Hepatocyte (in vitro differentiated cells): ENCODE data around the gene DSCAML1. TPM values are rescaled to one million over a fixed set of nuclear protein-coding genes. Genes with fewer than 3 reads are reported as not detected.

Source experiments
- DNase-seq: peaks from one replicate; pipeline ENCODE4 v3.0.0-alpha.2; 2016; ENCODE audit warnings: low spot score
- H2AFZ ChIP-seq: fragments of 200-600 bp; sonication (generic); 2 replicates; pipeline ENCODE4 v1.6.0; 2016; ENCODE audit warnings: antibody characterized with exemption, mild to moderate bottlenecking
- H3K27ac ChIP-seq: fragments of 200-600 bp; sonication (generic); 2 replicates; pipeline ENCODE4 v1.5.1; 2016; ENCODE audit warnings: mild to moderate bottlenecking
- H3K27me3 ChIP-seq: fragments of 200-600 bp; sonication (generic); 2 replicates; pipeline ENCODE4 v1.6.1; 2016
- H3K36me3 ChIP-seq: fragments of 200-600 bp; sonication (generic); replicated peaks from 2 replicates; pipeline ENCODE4 v1.5.1; 2016; ENCODE audit warnings: low read depth; ENCODE audit not compliant: insufficient read depth
- H3K4me1 ChIP-seq: fragments of 200-600 bp; sonication (generic); 2 replicates; pipeline ENCODE4 v1.5.1; 2016; ENCODE audit warnings: mild to moderate bottlenecking, moderate library complexity; ENCODE audit not compliant: insufficient read depth
- H3K4me2 ChIP-seq: fragments of 200-600 bp; sonication (generic); 2 replicates; pipeline ENCODE4 v1.6.0; 2016
- H3K4me3 ChIP-seq: fragments of 200-600 bp; sonication (generic); 2 replicates; pipeline ENCODE4 v1.5.1; 2016; ENCODE audit warnings: mild to moderate bottlenecking
- H3K79me2 ChIP-seq: fragments of 200-600 bp; sonication (generic); 2 replicates; pipeline ENCODE4 v1.6.0; 2017; ENCODE audit warnings: mild to moderate bottlenecking
- H3K9me2 ChIP-seq: fragments of 200-600 bp; sonication (generic); replicated peaks from 2 replicates; pipeline ENCODE4 v1.6.0; 2017; ENCODE audit warnings: mild to moderate bottlenecking; ENCODE audit not compliant: insufficient read depth
- H3K9me3 ChIP-seq: fragments of 200-600 bp; sonication (generic); 2 replicates; pipeline ENCODE4 v1.5.1; 2016; ENCODE audit warnings: low read depth, mild to moderate bottlenecking
- H4K20me1 ChIP-seq: fragments of 200-600 bp; sonication (generic); 2 replicates; pipeline ENCODE4 v1.6.0; 2016; ENCODE audit warnings: mild to moderate bottlenecking; ENCODE audit not compliant: insufficient read depth, poor library complexity, severe bottlenecking
- CTCF ChIP-seq: fragments of 200-600 bp; sonication (generic); IDR thresholded peaks from 2 replicates; pipeline ENCODE4 v1.5.1; 2016; ENCODE audit warnings: antibody characterized with exemption, mild to moderate bottlenecking; ENCODE audit not compliant: poor library complexity
- EZH2 ChIP-seq: fragments of 200-600 bp; sonication (generic); IDR thresholded peaks from 2 replicates; pipeline ENCODE4 v1.6.1; 2016; ENCODE audit warnings: antibody characterized with exemption, mild to moderate bottlenecking, borderline replicate concordance
- EZH2phosphoT487 ChIP-seq: fragments of 200-600 bp; sonication (generic); IDR thresholded peaks from one replicate; pipeline ENCODE4 v1.6.1; 2018; ENCODE audit warnings: antibody characterized with exemption, mild to moderate bottlenecking, low read depth, moderate library complexity; ENCODE audit not compliant: unreplicated experiment, severe bottlenecking
- WGBS: methylation state at CpG from one replicate; pipeline ENCODE4 v1.1.6; 2016; ENCODE audit warnings: low lambda C conversion rate; ENCODE audit errors: missing lambda C conversion rate; 5-methylcytosine and 5-hydroxymethylcytosine counted together
- polyA plus RNA-seq: library from polyadenylated mRNA; unstranded; fragments of >200 nt; fragmentation: Nextera tagmentation; extraction: Ambion mirVana; gene quantifications from 2 replicates; pipeline ENCODE4 v1.2.1, GENCODE V29; 2016
- total RNA-seq: library from RNA; depleted of rRNA; stranded (reverse); fragments of >200 nt; gene quantifications from 2 replicates; pipeline ENCODE4 v1.2.3, GENCODE V29; 2014

DSCAML1 gene
- total and polyA plus RNA-seq, 2 experiments from 2014 or later: 0.46 to 2.6 TPM

DNA sequence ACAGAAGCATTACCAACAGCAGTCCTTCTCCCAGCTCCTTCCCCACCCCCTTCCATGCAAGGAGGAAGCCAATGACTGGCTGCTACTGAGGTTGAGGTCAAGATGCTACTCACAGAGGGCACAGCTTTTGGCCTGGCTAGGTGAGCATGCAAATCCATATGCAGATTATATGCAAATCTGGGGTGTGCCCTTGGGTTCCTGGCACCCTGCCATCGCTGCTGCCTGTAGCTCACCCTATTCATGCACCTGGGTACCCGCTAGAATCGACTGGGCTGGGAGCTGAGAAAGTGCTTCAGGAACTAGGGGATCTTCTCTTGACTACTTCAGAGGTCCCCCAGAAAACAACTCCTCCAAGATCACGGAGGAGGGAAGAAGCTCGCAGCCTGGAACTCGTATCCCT is 4.0 kb downstream of the DSCAML1 start:
- Histone ChIP-seq H3K36me3 (no peaks in the 10 kb centered on the region), H4K20me1 (no peaks in the 10 kb centered on the region), H3K4me3 (no peak overlapping the region), H3K4me1 (peaks cover 13% of the 10 kb centered on the region), H2AFZ (no peak overlapping the region), H3K9me3 (no peaks in the 10 kb centered on the region), H3K79me2 (no peaks in the 10 kb centered on the region), H3K9me2 (no peaks in the 10 kb centered on the region), H3K27ac (no peak overlapping the region), H3K27me3 (peaks cover 63% of the 10 kb centered on the region), H3K4me2 (no peak overlapping the region)
- no peak for DNase-seq
- TF ChIP-seq EZH2phosphoT487 (no peak), CTCF (no peak)
- 92% methylated on average over 6 of the region's 6 CpGs for WGBS

GRCh38 chr11:117792241-117792640 is 4.8 kb downstream of the DSCAML1 start:
- no peak for TF ChIP-seq CTCF
- no peak for TF ChIP-seq EZH2phosphoT487
- TF ChIP-seq EZH2: no peak
- no peaks in the 10 kb centered on the region for H3K79me2 ChIP-seq
- H3K4me2 ChIP-seq: no peak overlapping the region
- H3K4me1 ChIP-seq: peaks cover 13% of the 10 kb centered on the region
- H3K4me3 ChIP-seq: no peak overlapping the region
- H3K27me3 ChIP-seq: peaks cover 55% of the 10 kb centered on the region
- WGBS: 80% methylated on average over 5 of the region's 5 CpGs
- H2AFZ ChIP-seq: no peak overlapping the region
- H4K20me1 ChIP-seq: no peaks in the 10 kb centered on the region
- no peak overlapping the region for H3K27ac ChIP-seq
- no peak for DNase-seq
- no peaks in the 10 kb centered on the region for H3K9me2 ChIP-seq
- no peaks in the 10 kb centered on the region for H3K36me3 ChIP-seq
- H3K9me3 ChIP-seq: no peaks in the 10 kb centered on the region

GRCh38 chr11:117790279-117790678 is 6.7 kb downstream of the DSCAML1 start:
- no peaks in the 10 kb centered on the region for H3K9me3 ChIP-seq
- TF ChIP-seq CTCF (no peak), EZH2phosphoT487 (no peak), EZH2 (no peak)
- H3K4me3 ChIP-seq: no peak overlapping the region
- H3K27ac ChIP-seq: no peak overlapping the region
- H3K9me2 ChIP-seq: no peaks in the 10 kb centered on the region
- no peak overlapping the region for H2AFZ ChIP-seq
- 67% methylated on average over 3 of the region's 3 CpGs for WGBS
- no peak overlapping the region for H3K4me2 ChIP-seq
- no peaks in the 10 kb centered on the region for H3K79me2 ChIP-seq
- no peak for DNase-seq
- H4K20me1 ChIP-seq: no peaks in the 10 kb centered on the region
- no peaks in the 10 kb centered on the region for H3K36me3 ChIP-seq
- H3K27me3 ChIP-seq: peaks cover 35% of the 10 kb centered on the region
- H3K4me1 ChIP-seq: peaks cover 8% of the 10 kb centered on the region

DNA sequence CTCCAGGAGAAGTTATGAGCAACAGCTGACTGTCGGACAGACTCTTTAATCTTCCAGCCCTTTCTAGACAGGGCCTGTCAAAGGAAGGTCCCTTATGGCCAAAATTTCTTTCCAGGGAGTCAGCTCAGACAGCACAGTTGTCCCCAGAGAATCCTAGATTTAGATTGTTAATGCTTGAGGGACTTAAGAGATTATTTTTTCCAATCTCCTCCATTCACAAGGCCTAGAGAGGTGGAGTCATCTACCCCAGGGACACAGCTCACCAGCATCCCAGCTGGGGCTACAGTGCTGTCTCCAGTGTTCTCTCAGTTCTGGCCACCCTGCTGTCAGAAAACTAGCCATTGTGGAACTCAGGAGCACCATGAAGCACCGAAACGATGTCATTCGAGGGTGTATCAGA is 7.8 kb downstream of the DSCAML1 start:
- H3K79me2 ChIP-seq: no peaks in the 10 kb centered on the region
- no peak overlapping the region for H3K4me3 ChIP-seq
- H3K9me3 ChIP-seq: no peaks in the 10 kb centered on the region
- TF ChIP-seq EZH2 (no peak), CTCF (no peak), EZH2phosphoT487 (no peak)
- no peak overlapping the region for H3K4me2 ChIP-seq
- peaks cover 26% of the 10 kb centered on the region for H3K27me3 ChIP-seq
- WGBS: 90% methylated on average over 4 of the region's 4 CpGs
- DNase-seq: no peak
- H3K9me2 ChIP-seq: no peaks in the 10 kb centered on the region
- H3K36me3 ChIP-seq: no peaks in the 10 kb centered on the region
- no peak overlapping the region for H3K27ac ChIP-seq
- peaks cover 8% of the 10 kb centered on the region for H3K4me1 ChIP-seq
- H4K20me1 ChIP-seq: no peaks in the 10 kb centered on the region
- no peak overlapping the region for H2AFZ ChIP-seq
